Neural crest cell (in vitro differentiated cells): ENCODE data around the gene PHACTR1. TPM values are rescaled to one million over a fixed set of nuclear protein-coding genes. Genes with fewer than 3 reads are reported as not detected.
A peak's percentile ranks its signal among the peaks of the same experiment; 100 is the strongest.

Experiments used
- DNase-seq: peaks from one replicate; pipeline ENCODE4 v3.0.0; 2021; ENCODE audit warnings: low read depth, mixed read lengths, low spot score
- H3K27ac Mint-ChIP-seq: one replicate; pipeline ENCODE4 v1.8.0; 2021; ENCODE audit warnings: mild to moderate bottlenecking, mixed read lengths; ENCODE audit not compliant: unreplicated experiment
- H3K27me3 Mint-ChIP-seq: 2 replicates; pipeline ENCODE4 v1.8.0; 2021; ENCODE audit warnings: low read depth, mild to moderate bottlenecking, mixed read lengths
- H3K36me3 Mint-ChIP-seq: 2 replicates; pipeline ENCODE4 v1.8.0; 2021; ENCODE audit warnings: low read depth, mild to moderate bottlenecking, mixed read lengths
- H3K4me1 Mint-ChIP-seq: 2 replicates; pipeline ENCODE4 v1.8.0; 2021; ENCODE audit warnings: mixed read lengths
- H3K4me3 Mint-ChIP-seq: one replicate; pipeline ENCODE4 v1.8.0; 2021; ENCODE audit warnings: mild to moderate bottlenecking, mixed read lengths
- H3K9me3 Mint-ChIP-seq: 2 replicates; pipeline ENCODE4 v1.8.0; 2021; ENCODE audit warnings: mixed read lengths
- total RNA-seq: library from RNA; stranded (reverse); gene quantifications from 2 replicates; pipeline ENCODE4 v1.2.1, GENCODE V29; 2021
- TF ChIP-seq, protein P1 (sequence below): fragments of 200-600 bp; sonication (generic); conservative IDR thresholded peaks from 2 replicates; pipeline ENCODE4 v1.5.0; 2021; ENCODE audit warnings: antibody characterized with exemption, mild to moderate bottlenecking

Gene PHACTR1
- total RNA-seq, 1 donor from 2014 or later: 10.4 TPM

DNA sequence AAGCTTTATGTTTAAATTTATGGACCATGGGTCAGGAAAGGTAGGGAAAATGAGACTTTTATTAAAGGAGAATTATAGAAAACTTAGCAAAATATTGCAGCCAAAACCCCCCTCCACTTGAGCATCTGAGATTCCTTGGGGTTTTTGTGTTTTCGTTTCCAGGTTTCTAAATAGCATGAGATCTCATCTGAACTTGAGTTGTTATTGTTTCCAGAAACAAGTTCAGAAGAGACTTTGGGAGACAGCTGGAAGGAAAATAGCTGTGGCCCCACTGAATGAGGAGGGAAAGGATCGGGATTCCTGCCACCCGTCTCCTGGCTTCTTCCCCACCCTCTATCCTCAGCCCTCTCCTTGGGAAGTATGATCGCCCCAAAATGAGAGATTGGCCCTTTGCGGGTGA lies 536.2 kb downstream of the PHACTR1 start:
- no peak overlapping the region for H3K4me3 Mint-ChIP-seq
- DNase-seq: no peak
- peaks cover 6% of the 10 kb centered on the region for H3K9me3 Mint-ChIP-seq
- H3K27ac Mint-ChIP-seq: no peak overlapping the region
- H3K27me3 Mint-ChIP-seq: no peaks in the 10 kb centered on the region
- H3K4me1 Mint-ChIP-seq: peaks cover 16% of the 10 kb centered on the region
- TF ChIP-seq, protein P1, sequence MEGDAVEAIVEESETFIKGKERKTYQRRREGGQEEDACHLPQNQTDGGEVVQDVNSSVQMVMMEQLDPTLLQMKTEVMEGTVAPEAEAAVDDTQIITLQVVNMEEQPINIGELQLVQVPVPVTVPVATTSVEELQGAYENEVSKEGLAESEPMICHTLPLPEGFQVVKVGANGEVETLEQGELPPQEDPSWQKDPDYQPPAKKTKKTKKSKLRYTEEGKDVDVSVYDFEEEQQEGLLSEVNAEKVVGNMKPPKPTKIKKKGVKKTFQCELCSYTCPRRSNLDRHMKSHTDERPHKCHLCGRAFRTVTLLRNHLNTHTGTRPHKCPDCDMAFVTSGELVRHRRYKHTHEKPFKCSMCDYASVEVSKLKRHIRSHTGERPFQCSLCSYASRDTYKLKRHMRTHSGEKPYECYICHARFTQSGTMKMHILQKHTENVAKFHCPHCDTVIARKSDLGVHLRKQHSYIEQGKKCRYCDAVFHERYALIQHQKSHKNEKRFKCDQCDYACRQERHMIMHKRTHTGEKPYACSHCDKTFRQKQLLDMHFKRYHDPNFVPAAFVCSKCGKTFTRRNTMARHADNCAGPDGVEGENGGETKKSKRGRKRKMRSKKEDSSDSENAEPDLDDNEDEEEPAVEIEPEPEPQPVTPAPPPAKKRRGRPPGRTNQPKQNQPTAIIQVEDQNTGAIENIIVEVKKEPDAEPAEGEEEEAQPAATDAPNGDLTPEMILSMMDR: no peak
- peaks cover 3% of the 10 kb centered on the region for H3K36me3 Mint-ChIP-seq

DNA sequence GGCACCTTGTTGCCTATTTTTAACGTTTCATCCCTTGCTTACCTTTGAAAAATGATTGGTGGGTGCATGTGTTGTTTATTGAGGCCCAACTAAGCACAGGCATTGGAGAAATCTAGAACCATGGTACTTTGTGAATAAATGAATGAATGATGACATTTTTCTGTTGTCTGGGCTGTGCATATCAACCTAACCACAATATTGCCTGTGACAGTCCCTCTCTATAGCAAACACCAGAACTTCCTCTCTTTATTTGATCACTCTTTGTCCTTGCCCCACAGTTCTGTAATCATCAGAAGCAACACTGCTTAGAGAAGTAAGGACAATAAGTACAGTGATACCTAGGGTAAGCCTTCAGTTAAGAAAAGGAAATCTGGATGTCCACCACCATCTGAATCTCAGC lies 536.7 kb downstream of the PHACTR1 start:
- no peak overlapping the region for H3K27ac Mint-ChIP-seq
- TF ChIP-seq, protein P1: no peak
- H3K27me3 Mint-ChIP-seq: no peaks in the 10 kb centered on the region
- H3K4me3 Mint-ChIP-seq: no peak overlapping the region
- DNase-seq: no peak
- peaks cover 6% of the 10 kb centered on the region for H3K9me3 Mint-ChIP-seq
- peaks cover 12% of the 10 kb centered on the region for H3K4me1 Mint-ChIP-seq
- peaks cover 3% of the 10 kb centered on the region for H3K36me3 Mint-ChIP-seq

DNA sequence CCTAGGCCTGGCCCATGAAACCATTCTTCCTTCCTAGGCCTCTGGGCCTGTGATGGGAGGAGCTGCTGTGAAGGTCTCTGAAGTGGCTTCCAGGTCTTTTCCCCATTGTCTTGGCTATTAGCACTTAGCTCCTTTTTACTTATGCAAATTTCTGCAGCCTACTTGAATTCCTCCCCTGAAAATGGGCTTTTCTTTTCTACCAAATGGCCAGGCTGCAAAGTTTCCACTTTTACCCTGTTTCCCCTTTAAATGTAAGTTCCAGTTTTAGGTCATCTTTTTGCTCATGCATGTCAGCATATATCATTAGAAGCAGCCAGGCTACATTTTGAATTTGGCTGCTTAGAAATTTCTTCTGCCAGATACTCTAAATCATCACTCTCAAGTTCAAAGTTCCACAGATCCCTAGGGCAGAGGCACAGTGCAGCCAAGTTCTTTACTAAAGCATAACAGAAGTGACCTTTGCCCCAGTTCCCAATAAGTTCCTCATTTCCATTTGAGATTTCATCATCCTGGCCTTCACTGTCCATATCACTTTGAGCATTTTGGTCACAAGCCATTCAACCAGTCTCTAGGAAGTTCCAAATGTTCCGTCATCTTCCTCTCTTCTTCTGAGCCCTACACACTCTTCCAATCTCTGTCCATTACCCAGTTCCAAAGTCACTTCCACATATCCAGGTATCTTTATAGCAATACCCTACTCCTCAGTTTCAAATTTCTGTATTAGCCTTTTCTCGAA lies 539.9 kb downstream of the PHACTR1 start:
- Mint-ChIP-seq H3K9me3 (peaks cover 6% of the 10 kb centered on the region), H3K4me1 (peaks cover 13% of the 10 kb centered on the region), H3K27me3 (no peaks in the 10 kb centered on the region), H3K4me3 (no peak overlapping the region), H3K27ac (no peak overlapping the region), H3K36me3 (peaks cover 3% of the 10 kb centered on the region)
- no peak for DNase-seq
- TF ChIP-seq, protein P1: no peak

DNA sequence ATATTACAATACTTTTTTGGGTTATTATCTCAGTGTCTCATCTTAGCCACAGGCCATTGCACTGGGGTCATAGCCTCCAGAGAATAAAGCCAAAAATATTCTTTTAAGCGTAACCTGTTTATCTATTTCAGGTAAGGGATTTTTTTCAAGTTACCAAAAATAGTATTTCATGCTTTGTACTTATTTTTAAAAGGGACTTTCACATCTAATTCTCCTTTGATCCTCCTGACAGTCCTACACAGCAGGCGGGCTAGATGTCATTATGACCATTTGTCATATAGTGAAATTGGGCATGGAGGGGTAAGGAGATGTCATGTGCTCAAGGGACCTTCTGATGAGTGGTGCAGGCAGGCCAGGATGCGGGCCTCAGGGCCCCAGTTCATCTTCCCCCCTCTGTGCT lies 542.8 kb downstream of the PHACTR1 start:
- Mint-ChIP-seq H3K27ac (no peak overlapping the region), H3K36me3 (peaks cover 3% of the 10 kb centered on the region), H3K4me1 (peaks cover 13% of the 10 kb centered on the region), H3K9me3 (peaks cover 6% of the 10 kb centered on the region), H3K4me3 (no peak overlapping the region), H3K27me3 (no peaks in the 10 kb centered on the region)
- no peak for DNase-seq
- TF ChIP-seq, protein P1: no peak

DNA sequence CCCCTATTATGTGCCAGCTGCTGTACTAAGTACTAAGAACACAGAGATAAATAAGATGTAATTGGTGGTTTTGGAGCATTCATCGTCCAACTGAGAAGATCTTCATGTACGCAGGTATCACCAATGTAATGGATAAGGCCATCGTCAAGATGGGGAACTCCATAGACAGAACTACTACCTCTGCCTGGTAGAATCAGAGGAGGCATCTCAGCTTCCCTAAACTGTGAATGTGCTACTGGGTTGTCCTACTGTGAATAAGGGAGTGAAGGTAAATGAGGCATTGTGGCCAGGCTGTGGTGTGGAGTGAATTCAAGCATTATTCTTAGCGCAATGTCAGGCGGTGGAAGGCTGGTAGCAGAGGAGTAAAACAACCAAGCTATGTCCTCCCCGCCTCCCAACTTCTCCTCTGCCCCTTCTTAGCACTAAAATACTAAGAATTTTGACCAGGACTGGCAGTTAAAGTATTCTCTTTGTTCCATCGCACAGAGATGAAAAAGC lies 543.6 kb downstream of the PHACTR1 start:
- TF ChIP-seq, protein P1: no peak
- H3K4me1 Mint-ChIP-seq: peaks cover 13% of the 10 kb centered on the region
- H3K27ac Mint-ChIP-seq: peak overlapping the region; percentile 21
- H3K9me3 Mint-ChIP-seq: peaks cover 3% of the 10 kb centered on the region
- no peaks in the 10 kb centered on the region for H3K27me3 Mint-ChIP-seq
- no peak for DNase-seq
- peaks cover 3% of the 10 kb centered on the region for H3K36me3 Mint-ChIP-seq
- H3K4me3 Mint-ChIP-seq: no peak overlapping the region
